GM12892 (cell line): ENCODE measurements around the gene BCORL1.

ENCODE experiments used
- POLR2A ChIP-seq: IDR thresholded peaks from 2 replicates; pipeline ENCODE4 v1.6.1; 2011; ENCODE audit warnings: low read depth, low read length, control low read depth
- POLR2AphosphoS5 ChIP-seq: IDR thresholded peaks from 2 replicates; pipeline ENCODE4 v1.6.1; 2011; ENCODE audit warnings: low read depth, low read length, control low read depth
- TAF1 ChIP-seq: IDR thresholded peaks from 2 replicates; pipeline ENCODE4 v1.6.1; 2011; ENCODE audit warnings: low read depth, mild to moderate bottlenecking, control low read depth, low read length, borderline replicate concordance

DNA sequence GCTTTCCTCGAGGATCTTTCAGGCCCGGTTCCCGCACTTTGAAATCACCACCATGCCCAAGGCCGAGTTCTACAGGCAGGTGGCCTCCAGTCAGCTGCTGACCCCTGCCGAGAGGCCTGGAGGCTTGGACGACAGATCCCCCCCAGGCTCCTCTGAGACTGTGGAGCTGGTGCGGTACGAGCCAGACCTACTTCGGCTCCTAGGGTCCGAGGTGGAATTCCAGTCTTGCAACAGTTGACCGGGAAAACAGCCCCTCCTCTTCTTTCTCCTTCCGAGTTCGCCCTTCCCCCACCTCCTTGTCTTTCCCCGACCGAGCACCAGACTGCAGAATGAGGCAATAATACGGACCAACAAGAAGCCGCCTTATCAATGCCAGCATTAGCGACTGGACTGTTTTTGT lies 73.5 kb downstream of the BCORL1 start:
- TF ChIP-seq TAF1 (no peak), POLR2A (no peak), POLR2AphosphoS5 (no peak)
